H1 (cell line): ENCODE measurements around the gene F7. TPM values are rescaled to one million over a fixed set of nuclear protein-coding genes. Genes with fewer than 3 reads are reported as not detected.
"Not testable (repeated sequence)": the region's sequence is repeated elsewhere in the genome, so short reads cannot be mapped to it uniquely, and the experiment has no call there.

Experiments used
- CTCF ChIA-PET: fragments of 300-600 bp; sonication (Branson Sonifier 250); formaldehyde crosslinking; loops from one replicate; lab custom pipeline; 2021; ENCODE audit not compliant: partially characterized antibody; lab: Charles Lee
- POLR2A ChIA-PET: fragments of 300-600 bp; sonication (Branson Sonifier 250); formaldehyde crosslinking; loops from one replicate; lab custom pipeline; 2021; ENCODE audit warnings: inconsistent platforms; ENCODE audit not compliant: partially characterized antibody; lab: Charles Lee
- DNase-seq, 2 experiments: peaks; one replicate each; pipeline versions ENCODE4 v3.0.0 to v3.0.0-alpha.2; 2010 to 2022; ENCODE audit warnings: low spot score in 2 of 2, low read depth in 1 of 2, mixed read lengths in 1 of 2
- FAIRE-seq: peaks from 2 replicates; lab custom pipeline; 2011; peaks lifted over from hg19 to GRCh38; lab: Jason Lieb, UNC
- H2AFZ ChIP-seq: 2 replicates; pipeline ENCODE4 v1.8.1; 2012; ENCODE audit warnings: low read length, inconsistent platforms
- H2AK5ac ChIP-seq: 2 replicates; pipeline ENCODE4 v1.6.1; 2013; ENCODE audit warnings: low read depth, low read length
- H2BK120ac ChIP-seq: replicated peaks from 2 replicates; pipeline ENCODE3; 2013; ENCODE audit warnings: low read depth, low read length, inconsistent platforms
- H2BK12ac ChIP-seq: 2 replicates; pipeline ENCODE4 v1.6.1; 2013; ENCODE audit warnings: low read depth, low read length
- H2BK15ac ChIP-seq: 2 replicates; pipeline ENCODE4 v1.6.1; 2013; ENCODE audit warnings: low read length
- H2BK20ac ChIP-seq: 2 replicates; pipeline ENCODE4 v1.6.1; 2013; ENCODE audit warnings: low read length
- H2BK5ac ChIP-seq: 2 replicates; pipeline ENCODE4 v1.6.1; 2013; ENCODE audit warnings: low read depth, low read length
- H3K14ac ChIP-seq: 2 replicates; pipeline ENCODE4 v1.6.1; 2013; ENCODE audit warnings: inconsistent platforms; ENCODE audit not compliant: insufficient read length
- H3K18ac ChIP-seq: 2 replicates; pipeline ENCODE4 v1.6.1; 2013; ENCODE audit warnings: low read length; ENCODE audit errors: extremely low read depth
- H3K23ac ChIP-seq: 2 replicates; pipeline ENCODE4 v1.6.1; 2013; ENCODE audit warnings: inconsistent platforms; ENCODE audit not compliant: insufficient read length
- H3K23me2 ChIP-seq: 2 replicates; pipeline ENCODE4 v1.6.1; 2013; ENCODE audit warnings: low read depth, low read length
- H3K27ac ChIP-seq: 2 replicates; pipeline ENCODE4 v1.6.1; 2011; ENCODE audit warnings: low read depth, low read length, inconsistent platforms
- H3K27me3 ChIP-seq, 4 experiments: replicated peaks in 1 of 4; 1 replicate in 1 of 4; 2 replicates in 3 of 4; pipeline versions ENCODE4 v1.6.1 to v1.8.1; 2011 to 2013; ENCODE audit warnings: low read length in 3 of 4, mild to moderate bottlenecking in 3 of 4, inconsistent platforms in 2 of 4, mixed read lengths in 2 of 4, moderate library complexity in 1 of 4; ENCODE audit not compliant: control insufficient read depth in 3 of 4, insufficient read depth in 3 of 4; ENCODE audit errors: extremely low read depth in 1 of 4
- H3K36me3 ChIP-seq, 4 experiments: 2 replicates each; pipeline versions ENCODE4 v1.6.1 to v1.8.1; 2011 to 2013; ENCODE audit warnings: mild to moderate bottlenecking in 4 of 4, low read length in 3 of 4, moderate library complexity in 2 of 4, control low read depth in 1 of 4, inconsistent platforms in 1 of 4; ENCODE audit not compliant: insufficient read depth in 4 of 4, control insufficient read depth in 2 of 4
- H3K4ac ChIP-seq: replicated peaks from 2 replicates; pipeline ENCODE3; 2013; ENCODE audit warnings: low read length, low read depth, mixed read lengths, inconsistent platforms; ENCODE audit not compliant: insufficient read length
- H3K4me1 ChIP-seq, 4 experiments: replicated peaks in 1 of 4; 1 replicate in 1 of 4; 2 replicates in 3 of 4; pipeline versions ENCODE4 v1.6.1 to v1.8.1; 2011 to 2013; ENCODE audit warnings: low read length in 3 of 4, inconsistent platforms in 2 of 4, mixed read lengths in 1 of 4; ENCODE audit not compliant: insufficient read depth in 4 of 4, control insufficient read depth in 3 of 4
- H3K4me2 ChIP-seq, 2 experiments: 2 replicates each; pipeline versions ENCODE4 v1.6.1 to v1.8.1; 2011 to 2013; ENCODE audit warnings: low read depth in 2 of 2, low read length in 2 of 2, control low read depth in 1 of 2, inconsistent platforms in 1 of 2, mild to moderate bottlenecking in 1 of 2; ENCODE audit not compliant: insufficient read depth in 1 of 2
- H3K4me3 ChIP-seq, 4 experiments: fragments of 200-600, 300-600 bp in 1 of 4; sonication (generic), shearing (Covaris generic), sonication (Bioruptor Twin) in 1 of 4; 2 replicates each; pipeline versions ENCODE4 v1.5.1 to v1.8.1; 2011 to 2016; ENCODE audit warnings: low read length in 4 of 4, low read depth in 3 of 4, control low read depth in 2 of 4, inconsistent platforms in 2 of 4, mild to moderate bottlenecking in 2 of 4, mixed read lengths in 1 of 4, moderate library complexity in 1 of 4; ENCODE audit not compliant: insufficient read depth in 2 of 4; ENCODE audit errors: extremely low read depth in 1 of 4
- H3K56ac ChIP-seq: replicated peaks from 2 replicates; pipeline ENCODE3; 2013; ENCODE audit warnings: low read depth, mild to moderate bottlenecking, mixed read lengths, low read length, inconsistent platforms; ENCODE audit not compliant: insufficient read length
- H3K79me1 ChIP-seq: 2 replicates; pipeline ENCODE4 v1.6.1; 2013; ENCODE audit warnings: low read depth, low read length, control low read depth
- H3K79me2 ChIP-seq, 2 experiments: 2 replicates each; pipeline versions ENCODE4 v1.6.1 to v1.8.1; 2012 to 2013; ENCODE audit warnings: low read length in 2 of 2, mild to moderate bottlenecking in 2 of 2, inconsistent platforms in 1 of 2; ENCODE audit not compliant: insufficient read depth in 2 of 2, control insufficient read depth in 1 of 2
- H3K9ac ChIP-seq, 4 experiments: replicated peaks in 1 of 4; 1 replicate in 1 of 4; 2 replicates in 3 of 4; pipeline versions ENCODE4 v1.6.1 to v1.8.1; 2011 to 2013; ENCODE audit warnings: low read depth in 3 of 4, low read length in 3 of 4, control low read depth in 2 of 4, mild to moderate bottlenecking in 2 of 4, moderate library complexity in 2 of 4, inconsistent platforms in 1 of 4; ENCODE audit errors: extremely low read depth in 1 of 4
- H3K9me3 ChIP-seq, 2 experiments: 2 replicates each; pipeline versions ENCODE4 v1.6.1 to v1.8.1; 2012 to 2013; ENCODE audit warnings: mild to moderate bottlenecking in 2 of 2, moderate library complexity in 2 of 2, control low read depth in 1 of 2, inconsistent platforms in 1 of 2, low read depth in 1 of 2, low read length in 1 of 2, mixed read lengths in 1 of 2; ENCODE audit not compliant: insufficient read depth in 2 of 2
- H4K20me1 ChIP-seq, 2 experiments: replicated peaks in 1 of 2; 2 replicates each; pipeline versions ENCODE3 to v1.8.1; 2011 to 2013; ENCODE audit warnings: inconsistent platforms in 2 of 2, low read length in 2 of 2, mild to moderate bottlenecking in 1 of 2; ENCODE audit not compliant: insufficient read depth in 2 of 2, control insufficient read depth in 1 of 2
- H4K5ac ChIP-seq: 2 replicates; pipeline ENCODE4 v1.6.1; 2013; ENCODE audit warnings: low read length, low read depth, mixed read lengths, inconsistent platforms; ENCODE audit not compliant: insufficient read length
- H4K8ac ChIP-seq: 2 replicates; pipeline ENCODE4 v1.8.0; 2013; ENCODE audit warnings: mild to moderate bottlenecking, moderate library complexity, low read length, inconsistent platforms; ENCODE audit not compliant: insufficient read depth; ENCODE audit errors: extremely low read depth
- H4K91ac ChIP-seq: replicated peaks from 2 replicates; pipeline ENCODE3; 2013; ENCODE audit warnings: low read length, mixed read lengths, inconsistent platforms; ENCODE audit not compliant: insufficient read length
- WGBS, 2 experiments: shearing (Covaris generic) in 1 of 2; methylation state at CpG; one replicate each; pipeline versions ENCODE4 v1.1.6 to v1.1.7; 2013 to 2015; ENCODE audit warnings: low lambda C conversion rate in 2 of 2, mixed read lengths in 2 of 2, inconsistent platforms in 1 of 2, low coverage in 1 of 2, missing lambda C conversion rate in 1 of 2; ENCODE audit not compliant: insufficient replicate concordance in 2 of 2, insufficient coverage in 1 of 2, insufficient read length in 1 of 2; ENCODE audit errors: extremely low coverage in 1 of 2, missing lambda C conversion rate in 1 of 2; 5-methylcytosine and 5-hydroxymethylcytosine counted together
- polyA plus RNA-seq, 7 experiments: library from polyadenylated mRNA; depleted of rRNA in 3 of 7; stranded (reverse) in 5 of 7; unstranded in 2 of 7; fragments of >200 nt in 5 of 7; fragments of 200-250 nt in 2 of 7; gene quantifications; 1 replicate in 5 of 7; 2 replicates in 1 of 7; 4 replicates in 1 of 7; pipeline versions ENCODE4 v1.2.1 to v1.2.3, GENCODE V29; 2011 to 2013; ENCODE audit warnings: missing spikeins in 2 of 7, mixed read lengths in 2 of 7
- total RNA-seq: library from RNA; stranded (reverse); fragmentation: NEBNext Ultra II Directional; extraction: Animal tissue kit (Norgen Biotek cat#: 25700); gene quantifications from 2 replicates; pipeline ENCODE4 v1.2.1, GENCODE V29; 2021

Gene F7
- total and polyA plus RNA-seq, 2 of the 8 experiments (the other 6 are each of a cell fraction or from before 2014, with no cell fraction given): 0.43 to 0.98 TPM

DNA sequence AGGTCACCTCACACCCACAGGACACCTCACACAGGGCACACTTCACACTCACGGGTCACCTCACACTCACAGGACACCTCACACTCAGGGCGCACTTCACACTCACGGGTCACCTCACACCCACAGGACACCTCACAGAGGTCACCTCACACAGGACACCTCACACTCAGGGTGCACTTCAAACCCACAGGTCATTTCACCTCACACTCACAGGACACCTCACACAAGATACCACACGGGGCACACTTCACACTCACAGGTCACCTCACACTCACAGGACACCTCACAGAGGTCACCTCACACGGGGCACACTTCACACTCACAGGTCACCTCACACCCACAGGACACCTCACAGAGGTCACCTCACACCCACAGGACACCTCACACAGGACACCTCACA lies 6.2 kb downstream of the F7 start:
- H3K23ac ChIP-seq, CTCF ChIA-PET, H2AFZ ChIP-seq, H3K36me3 ChIP-seq, H3K56ac ChIP-seq, DNase-seq, H3K79me2 ChIP-seq, H2BK15ac ChIP-seq, H2BK12ac ChIP-seq, POLR2A ChIA-PET, H3K4me1 ChIP-seq, H4K91ac ChIP-seq, H2BK5ac ChIP-seq, H3K79me1 ChIP-seq, H3K4ac ChIP-seq, H3K9me3 ChIP-seq, H4K5ac ChIP-seq, H2BK20ac ChIP-seq, H4K8ac ChIP-seq, H3K18ac ChIP-seq, FAIRE-seq, H4K20me1 ChIP-seq, H2BK120ac ChIP-seq, H2AK5ac ChIP-seq, H3K27ac ChIP-seq, H3K14ac ChIP-seq, H3K4me3 ChIP-seq, H3K4me2 ChIP-seq, H3K9ac ChIP-seq: not testable (repeated sequence)
- peaks cover 21 to 24% (median 23%) of the 10 kb centered on the region in 4 experiments; a peak in 6 of 7 replicates for H3K27me3 ChIP-seq
- 95% methylated on average over 5 of the region's 5 CpGs; no CpG with 5 or more reads in 1 of the 2 experiments for WGBS, 2 experiments
- H3K23me2 ChIP-seq: peaks cover 12% of the 10 kb centered on the region; the same call in 1 of the 2 replicates

GRCh38 chr13:113112475-113112874 lies 6.9 kb downstream of the F7 start:
- H2AFZ ChIP-seq, FAIRE-seq, H3K4me3 ChIP-seq, H2BK20ac ChIP-seq, H3K36me3 ChIP-seq, H3K14ac ChIP-seq, DNase-seq, H3K79me2 ChIP-seq, H2BK15ac ChIP-seq, H3K9ac ChIP-seq, H3K4ac ChIP-seq, H2BK5ac ChIP-seq, H3K56ac ChIP-seq, H4K8ac ChIP-seq, H3K79me1 ChIP-seq, H3K18ac ChIP-seq, POLR2A ChIA-PET, H3K4me1 ChIP-seq, H2BK120ac ChIP-seq, H3K27ac ChIP-seq, H4K5ac ChIP-seq, H2AK5ac ChIP-seq, H3K23ac ChIP-seq, H2BK12ac ChIP-seq, H4K91ac ChIP-seq, H3K9me3 ChIP-seq, H3K4me2 ChIP-seq, H4K20me1 ChIP-seq: not testable (repeated sequence)
- 80% methylated on average over 1 of the region's 1 CpG; no CpG with 5 or more reads in 1 of the 2 experiments for WGBS, 2 experiments
- CTCF ChIA-PET: interaction anchor here (1.4 kb wide), 1 partner anchor 26 kb away, joined by 5 read pairs; no protein-coding TSS in a partner anchor
- peaks cover 21 to 24% (median 23%) of the 10 kb centered on the region in 4 experiments; a peak in 6 of 7 replicates for H3K27me3 ChIP-seq
- H3K23me2 ChIP-seq: peaks cover 12% of the 10 kb centered on the region; the same call in 1 of the 2 replicates
